Naive thymus-derived CD8-positive, alpha-beta T cell (primary cell): ENCODE measurements around the gene ANKRD39. TPM values are rescaled to one million over a fixed set of nuclear protein-coding genes. Genes with fewer than 3 reads are reported as not detected.
"Not testable (repeated sequence)": the region's sequence is repeated elsewhere in the genome, so short reads cannot be mapped to it uniquely, and the experiment has no call there.

Experiments
- ATAC-seq, 2 donors: fragments of 150-1000 bp; cut with Tn5 transposase in 1 of 2; sonication (Bioruptor Pico), chemical (Tn5 transposase) in 1 of 2; 1 replicate in 1 of 2; 2 replicates in 1 of 2; pipeline ENCODE4 v1.10.0; 2021; ENCODE audit warnings: mild to moderate bottlenecking in 2 of 2, moderate library complexity in 2 of 2
- POLR2A ChIA-PET: fragments of 350-600 bp; sonication (Branson Sonifier 250); formaldehyde crosslinking; loops from one replicate; lab custom pipeline; 2021; ENCODE audit warnings: antibody characterized with exemption; lab: Charles Lee
- DNase-seq, 10 donors: peaks; one replicate each; pipeline versions ENCODE4 v3.0.0 to v3.0.0-alpha.2; 2020 to 2022
- H3K27ac Mint-ChIP-seq, 10 donors: one replicate each; pipeline ENCODE4 v1.8.0; 2020 to 2022; ENCODE audit warnings: mild to moderate bottlenecking in 10 of 10, mixed read lengths in 10 of 10, moderate library complexity in 4 of 10, inconsistent platforms in 1 of 10
- H3K27me3 Mint-ChIP-seq, 5 donors: one replicate each; pipeline ENCODE4 v1.8.0; 2021 to 2022; ENCODE audit warnings: mixed read lengths in 5 of 5
- H3K36me3 Mint-ChIP-seq, 3 donors: one replicate each; pipeline ENCODE4 v1.8.0; 2020 to 2022; ENCODE audit warnings: mixed read lengths in 3 of 3, mild to moderate bottlenecking in 2 of 3, inconsistent platforms in 1 of 3
- H3K4me1 Mint-ChIP-seq, 4 donors: one replicate each; pipeline ENCODE4 v1.8.0; 2021 to 2022; ENCODE audit warnings: mixed read lengths in 4 of 4
- H3K4me3 Mint-ChIP-seq, 10 donors: one replicate each; pipeline ENCODE4 v1.8.0; 2020 to 2022; ENCODE audit warnings: mild to moderate bottlenecking in 10 of 10, mixed read lengths in 10 of 10, moderate library complexity in 6 of 10, inconsistent platforms in 1 of 10
- H3K9me3 Mint-ChIP-seq, 9 donors: one replicate each; pipeline ENCODE4 v1.8.0; 2020 to 2022; ENCODE audit warnings: mixed read lengths in 9 of 9, mild to moderate bottlenecking in 3 of 9, inconsistent platforms in 1 of 9, moderate library complexity in 1 of 9
- polyA plus RNA-seq, 3 donors: library from polyadenylated mRNA; unstranded; fragments of 300-500 nt; fragmentation: Illumina TruSeq; gene quantifications; one replicate each; pipeline ENCODE4 v1.2.3, GENCODE V29; 2021
- total RNA-seq, 8 experiments: library from RNA in 2 of 8; stranded (reverse) in 2 of 8; gene quantifications; one replicate each; pipeline ENCODE4 v1.2.3 and lab custom pipeline; 2021 to 2026

The ANKRD39 gene
- total and polyA plus RNA-seq, 5 experiments from 2014 or later = 12.2 to 18.7 (median 14.2) TPM

DNA sequence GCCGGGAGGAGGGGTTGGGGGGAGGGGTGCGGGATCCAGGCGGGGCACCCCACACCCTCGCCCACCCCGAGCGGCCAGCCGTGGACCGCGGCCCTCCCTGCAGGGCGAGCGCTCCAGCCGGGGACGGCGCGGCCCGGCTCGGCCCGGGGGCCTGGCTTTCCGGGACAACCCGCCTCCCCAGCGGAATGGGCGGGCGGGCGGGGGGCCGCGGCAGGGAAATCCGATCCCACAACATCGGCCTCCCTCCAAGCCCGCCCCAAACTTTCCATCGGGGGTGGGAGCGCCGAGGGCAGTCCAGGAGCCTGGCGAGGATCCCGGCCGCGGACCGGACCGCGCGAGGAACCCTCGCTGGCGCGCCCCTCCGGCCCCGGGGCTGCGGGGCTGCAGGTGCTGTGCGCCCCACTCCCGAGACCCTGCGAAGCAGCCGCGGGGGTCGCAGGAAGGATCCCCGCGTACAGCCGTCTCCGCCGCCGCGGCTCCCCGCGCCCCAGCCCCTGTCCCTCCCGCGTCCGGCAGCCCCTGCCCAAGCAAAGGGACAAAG is 11.5 kb upstream of the ANKRD39 start:
- no peaks in the 10 kb centered on the region for H3K27me3 Mint-ChIP-seq
- H3K4me3 Mint-ChIP-seq = peak overlapping the region in 5 of 10 donors; percentile 78 to 94 (median 83)
- POLR2A ChIA-PET = interaction anchor here (0.8 to 5.7 kb wide), 18 partner anchors 9 to 94 kb away, joined by 3 to 62 read pairs (median 6); partner anchors contain the start of genes ANKRD39 and CNNM3
- no peaks in the 10 kb centered on the region for H3K9me3 Mint-ChIP-seq
- no peak overlapping the region for H3K27ac Mint-ChIP-seq
- peak in 1 of 10 donors; percentile 25 for DNase-seq
- H3K36me3 Mint-ChIP-seq = peaks cover 0 to 13% (median 2%) of the 10 kb centered on the region in 3 donors
- peak in 1 of 2 donors; percentile 4 for ATAC-seq
- H3K4me1 Mint-ChIP-seq = peaks cover 19 to 54% (median 44%) of the 10 kb centered on the region in 4 donors

DNA sequence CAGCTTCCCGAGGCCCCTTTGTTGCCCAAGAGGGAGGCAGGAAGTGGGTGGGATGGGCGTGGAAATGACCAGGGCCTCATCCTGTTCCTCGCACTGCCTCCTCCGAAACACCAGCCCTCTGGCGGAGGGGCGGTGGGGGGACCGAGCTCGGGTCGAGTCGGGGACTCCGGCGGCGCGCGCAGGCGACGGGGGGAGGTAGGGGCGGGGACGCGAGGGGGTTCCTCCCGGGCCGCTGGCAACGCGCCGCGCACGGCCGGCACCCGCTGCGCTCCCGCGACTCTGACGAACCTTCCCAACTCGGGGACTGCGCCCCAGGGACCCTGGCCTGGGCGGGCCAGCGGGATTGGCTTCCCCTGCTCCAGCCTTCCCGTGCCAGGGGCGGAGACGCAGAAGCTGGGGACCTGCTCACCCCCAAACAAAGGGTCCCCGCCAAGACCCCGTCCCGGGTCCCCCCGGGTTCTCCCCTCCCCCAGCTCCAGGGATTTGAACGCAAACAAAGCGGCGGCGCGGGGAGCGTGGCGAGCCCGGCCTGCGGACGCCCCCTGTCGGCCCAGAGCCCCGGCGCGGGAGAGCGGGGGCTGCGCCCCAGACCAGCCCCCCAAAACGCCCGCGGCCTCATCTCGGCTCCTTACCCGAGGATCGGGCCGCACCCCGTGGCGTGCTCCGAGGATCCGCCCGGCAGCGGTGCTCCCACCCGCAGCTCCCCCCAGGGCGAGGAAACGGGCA is 10.9 kb upstream of the ANKRD39 start:
- Mint-ChIP-seq H3K9me3 (no peaks in the 10 kb centered on the region), H3K4me3 (peak overlapping the region; percentile 81 to 93 (median 86)), H3K4me1 (peaks cover 16 to 47% (median 39%) of the 10 kb centered on the region in 4 donors), H3K27me3 (no peaks in the 10 kb centered on the region), H3K27ac (peak overlapping the region in 7 of 10 donors; percentile 79 to 89 (median 87)), H3K36me3 (peaks cover 0 to 13% (median 2%) of the 10 kb centered on the region in 3 donors)
- DNase-seq (peak; percentile 43 to 82 (median 56)), ATAC-seq (peak; percentile 25 to 37)
- POLR2A ChIA-PET = interaction anchor here (0.6 to 5.7 kb wide), 22 partner anchors 8 to 94 kb away, joined by 3 to 62 read pairs (median 6); partner anchors contain the start of genes ANKRD39 and CNNM3

DNA sequence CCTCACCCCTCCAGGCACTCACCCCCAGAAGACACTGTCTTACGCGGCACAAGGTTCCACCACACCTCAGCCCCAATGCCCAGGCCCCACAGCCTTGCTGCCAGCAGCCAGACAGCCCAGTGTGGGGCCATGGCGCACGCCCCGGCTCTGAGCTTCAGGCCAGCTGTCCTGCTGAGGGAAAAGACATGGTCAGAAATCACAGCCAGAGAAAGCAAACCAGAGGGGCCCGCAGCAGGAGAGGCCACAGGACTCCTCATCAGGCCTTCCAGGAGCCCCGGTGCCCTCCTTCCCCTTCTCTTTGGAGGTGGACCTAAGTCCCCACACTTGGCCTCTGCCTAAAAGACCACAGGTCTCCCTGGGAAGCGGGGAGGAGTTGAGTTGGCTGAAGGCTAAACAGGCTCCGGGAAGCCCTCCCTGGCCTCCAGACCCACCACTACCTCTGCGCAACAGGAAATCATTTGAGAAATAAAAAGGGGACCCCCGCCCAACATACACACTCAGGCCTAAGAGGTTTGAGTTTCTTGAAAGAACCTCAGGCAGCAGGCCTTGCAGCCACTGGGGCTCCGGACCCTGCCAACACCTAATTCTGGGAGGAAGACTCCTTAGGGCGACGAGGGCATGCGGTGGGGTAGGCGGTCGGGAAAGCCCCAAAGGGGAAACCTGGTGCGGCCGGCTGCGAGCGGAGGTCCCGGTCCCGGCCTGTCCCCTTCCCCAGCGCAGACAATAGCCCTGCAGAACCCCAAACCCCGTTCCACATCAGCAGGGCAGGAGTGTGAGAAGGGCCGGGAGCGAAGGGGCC is 10.1 kb upstream of the ANKRD39 start:
- peak in 1 of 2 donors; percentile 13 for ATAC-seq

DNA sequence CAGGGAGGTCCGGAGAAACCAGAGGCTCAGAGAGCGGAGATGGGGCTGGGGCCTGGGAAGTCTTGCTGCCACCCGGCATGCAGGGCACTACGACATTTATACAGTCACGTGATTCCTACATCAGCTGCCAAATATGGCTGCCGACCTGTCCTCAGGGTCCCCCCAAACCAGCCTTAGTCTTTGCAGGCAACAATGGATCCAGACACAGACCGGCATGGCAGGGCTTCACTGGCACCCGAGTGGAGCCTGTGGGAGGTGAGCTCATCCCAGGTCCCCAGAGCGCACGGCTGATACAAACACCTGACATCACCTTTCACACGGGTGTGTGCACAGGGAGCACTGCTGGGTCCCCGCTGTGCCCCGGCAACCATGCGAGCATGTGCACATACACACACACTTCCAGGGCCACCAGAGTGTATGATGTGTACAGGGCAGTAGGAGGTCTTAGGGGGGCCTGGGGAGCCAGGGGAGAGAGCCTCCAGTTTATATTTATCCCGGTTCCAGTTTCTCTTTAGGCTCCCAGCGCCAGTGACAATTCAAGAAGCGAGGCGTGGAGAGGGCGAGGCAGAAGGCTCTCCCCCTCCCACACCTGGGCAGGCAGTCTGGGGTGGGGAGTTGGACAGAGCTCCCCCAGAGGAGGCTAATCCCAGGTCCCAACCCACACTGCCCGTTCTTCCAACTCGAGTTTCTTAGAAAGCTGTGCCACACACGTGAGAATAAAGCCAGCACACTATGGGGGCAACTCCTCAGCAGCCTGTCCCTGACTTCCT is 9.4 kb upstream of the ANKRD39 start:
- DNase-seq (no peak), ATAC-seq (no peak)
- H3K9me3 Mint-ChIP-seq = no peaks in the 10 kb centered on the region
- POLR2A ChIA-PET = interaction anchor here (0.6 to 5.7 kb wide), 9 partner anchors 10 to 94 kb away, joined by 3 to 62 read pairs (median 5); partner anchors contain the start of genes ANKRD39 and CNNM3
- no peaks in the 10 kb centered on the region for H3K27me3 Mint-ChIP-seq
- H3K4me3 Mint-ChIP-seq = peak overlapping the region; percentile 81 to 93 (median 86)
- peaks cover 0 to 25% (median 3%) of the 10 kb centered on the region in 3 donors for H3K36me3 Mint-ChIP-seq
- H3K4me1 Mint-ChIP-seq = peaks cover 20 to 41% (median 37%) of the 10 kb centered on the region in 4 donors
- H3K27ac Mint-ChIP-seq = peak overlapping the region; percentile 79 to 89 (median 88)

More for the DNA sequence above, 10.1 kb upstream of the ANKRD39 start:
- Mint-ChIP-seq H3K27me3 (no peaks in the 10 kb centered on the region), H3K4me1 (peaks cover 20 to 44% (median 40%) of the 10 kb centered on the region in 4 donors), H3K9me3 (no peaks in the 10 kb centered on the region), H3K27ac (peak overlapping the region; percentile 79 to 89 (median 88)), H3K4me3 (peak overlapping the region; percentile 81 to 93 (median 86)), H3K36me3 (peaks cover 0 to 18% (median 2%) of the 10 kb centered on the region in 3 donors)
- peak in 3 of 10 donors; percentile 32 to 37 (median 37) for DNase-seq
- POLR2A ChIA-PET = interaction anchor here (0.6 to 5.7 kb wide), 23 partner anchors 8 to 95 kb away, joined by 3 to 62 read pairs (median 5); partner anchors contain the start of genes ANKRD39 and CNNM3

DNA sequence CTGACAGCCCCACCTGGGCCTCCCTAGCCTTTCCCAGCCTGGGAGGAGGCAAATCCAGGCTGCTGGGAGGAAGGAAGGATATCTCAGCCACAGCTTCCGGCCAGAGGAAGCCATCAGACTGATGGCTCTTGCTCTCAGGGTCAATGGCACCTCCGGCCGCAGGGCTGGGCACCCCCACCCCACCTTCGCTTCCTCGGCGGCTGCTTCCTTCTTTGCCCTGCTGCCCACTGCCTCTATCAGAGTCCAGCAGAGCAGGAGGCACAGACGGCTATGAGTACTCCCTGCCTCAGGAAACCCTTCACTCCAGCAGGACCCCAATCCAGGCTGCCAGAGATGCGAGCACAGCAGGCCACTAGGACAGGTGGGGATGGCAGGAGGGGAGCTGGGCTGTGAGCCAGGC is 8.8 kb upstream of the ANKRD39 start:
- POLR2A ChIA-PET = interaction anchor here (0.6 to 5.7 kb wide), 7 partner anchors 9 to 116 kb away, joined by 3 to 62 read pairs (median 3); partner anchors contain the start of gene ANKRD39
- H3K9me3 Mint-ChIP-seq = no peaks in the 10 kb centered on the region
- H3K27ac Mint-ChIP-seq = peak overlapping the region in 6 of 10 donors; percentile 37 to 82 (median 54)
- H3K4me1 Mint-ChIP-seq = peaks cover 20 to 41% (median 40%) of the 10 kb centered on the region in 4 donors
- peak overlapping the region in 9 of 10 donors; percentile 22 to 93 (median 77) for H3K4me3 Mint-ChIP-seq
- peaks cover 0 to 31% (median 6%) of the 10 kb centered on the region in 3 donors for H3K36me3 Mint-ChIP-seq
- no peaks in the 10 kb centered on the region for H3K27me3 Mint-ChIP-seq
- ATAC-seq (no peak), DNase-seq (no peak)

DNA sequence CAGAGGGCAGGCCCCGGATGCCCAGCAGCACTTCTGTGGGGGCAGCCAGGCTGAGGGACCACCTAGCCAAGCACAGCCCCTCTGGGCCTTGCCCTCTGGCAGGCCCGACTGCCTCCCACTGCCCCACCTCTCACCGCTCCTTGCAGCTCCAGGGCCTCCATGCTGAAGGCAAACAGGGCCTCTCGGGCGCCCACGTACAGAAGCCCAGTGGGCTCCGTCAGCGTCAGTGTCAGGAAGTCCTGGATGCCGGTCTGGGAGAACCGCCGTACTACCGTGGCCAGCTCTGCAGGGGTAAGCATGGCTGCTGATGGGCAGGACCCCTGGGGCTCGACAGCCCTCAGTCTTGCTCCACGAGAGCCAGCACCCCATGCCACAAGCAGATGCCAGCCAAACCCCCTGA is 8.3 kb upstream of the ANKRD39 start:
- POLR2A ChIA-PET = interaction anchor here (0.6 to 5.7 kb wide), 5 partner anchors 9 to 116 kb away, joined by 3 to 62 read pairs (median 3); partner anchors contain the start of gene ANKRD39

DNA sequence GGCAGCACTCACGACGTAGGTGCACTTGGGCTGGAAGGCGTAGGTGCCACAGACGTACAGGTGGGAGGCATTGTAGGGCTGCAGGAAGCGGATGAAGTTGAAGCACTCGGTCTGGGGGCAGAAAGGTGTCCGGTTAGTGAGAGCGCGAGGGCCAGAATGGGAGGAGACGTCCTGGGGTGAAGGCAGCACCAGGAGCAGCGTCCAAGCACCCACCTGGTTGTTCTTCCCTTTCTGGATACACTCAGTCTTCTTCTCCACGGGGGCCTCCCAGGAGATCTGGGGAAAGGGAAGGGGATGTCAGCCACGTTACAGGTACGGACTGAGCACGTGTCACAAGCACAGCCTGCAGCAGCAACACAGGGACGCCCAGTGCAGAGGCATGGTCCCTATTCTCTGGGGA is 7.8 kb upstream of the ANKRD39 start:
- Mint-ChIP-seq H3K27me3 (no peaks in the 10 kb centered on the region), H3K4me1 (peaks cover 16 to 36% (median 33%) of the 10 kb centered on the region in 4 donors), H3K27ac (peak overlapping the region in 6 of 10 donors; percentile 10 to 81 (median 32)), H3K9me3 (no peaks in the 10 kb centered on the region), H3K4me3 (peak overlapping the region in 2 of 10 donors; percentile 28 to 30), H3K36me3 (peaks cover 0 to 36% (median 6%) of the 10 kb centered on the region in 3 donors)
- DNase-seq (no peak), ATAC-seq (no peak)
- POLR2A ChIA-PET = interaction anchor here (0.8 to 4.2 kb wide), 2 partner anchors 8 to 17 kb away, joined by 3 to 61 read pairs; partner anchors contain the start of gene ANKRD39

More for the DNA sequence above, 8.3 kb upstream of the ANKRD39 start:
- Mint-ChIP-seq H3K36me3 (peaks cover 0 to 35% (median 6%) of the 10 kb centered on the region in 3 donors), H3K27me3 (no peaks in the 10 kb centered on the region), H3K9me3 (no peaks in the 10 kb centered on the region), H3K4me1 (peaks cover 20 to 41% (median 37%) of the 10 kb centered on the region in 4 donors), H3K4me3 (peak overlapping the region in 2 of 10 donors; percentile 30 to 36), H3K27ac (peak overlapping the region in 3 of 10 donors; percentile 3 to 54 (median 27))
- ATAC-seq (no peak), DNase-seq (no peak)

DNA sequence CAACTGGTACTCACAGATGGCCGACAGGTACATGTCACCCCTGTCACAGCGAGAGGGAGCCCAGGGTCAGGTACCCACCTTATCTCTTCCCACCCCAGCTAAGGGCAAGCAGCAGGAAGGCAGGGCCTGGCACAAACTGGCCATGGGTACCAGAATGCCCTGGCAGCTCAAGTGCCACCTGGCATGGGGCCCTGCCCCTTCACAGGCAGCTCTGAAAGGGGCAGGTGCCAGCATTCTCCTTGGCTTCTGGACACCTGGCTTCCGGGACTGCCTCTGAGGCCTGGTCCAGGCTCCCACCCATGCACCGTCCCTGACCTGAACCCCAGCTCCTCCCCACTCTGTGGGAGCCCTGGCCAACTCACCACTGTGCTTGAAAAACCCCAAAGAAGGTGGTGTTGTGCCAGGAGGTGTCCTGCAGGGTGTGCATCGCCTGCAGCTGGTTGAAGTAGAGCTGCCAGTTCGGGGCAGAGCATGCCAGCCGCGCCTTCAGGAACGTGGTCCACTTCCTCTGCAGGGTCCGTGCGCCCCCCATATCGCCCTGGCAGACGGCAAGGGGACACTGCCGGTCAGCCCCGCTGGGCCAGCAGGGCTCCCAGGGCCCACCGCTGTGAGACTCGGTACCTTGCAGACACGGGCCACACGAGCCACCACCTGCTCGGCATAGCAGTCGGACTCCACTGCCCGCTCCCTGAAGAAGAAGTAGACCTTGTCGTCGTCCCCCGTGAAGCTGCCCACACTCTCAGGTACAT is 6.7 kb upstream of the ANKRD39 start:
- no peak for ATAC-seq
- POLR2A ChIA-PET = interaction anchor here (1.2 to 1.7 kb wide), 6 partner anchors 59 to 98 kb away, joined by 3 to 6 read pairs (median 5); no protein-coding TSS in a partner anchor
- H3K27me3 Mint-ChIP-seq = no peaks in the 10 kb centered on the region
- peaks cover 18 to 44% (median 41%) of the 10 kb centered on the region in 4 donors for H3K4me1 Mint-ChIP-seq
- H3K4me3 Mint-ChIP-seq = no peak overlapping the region
- no peaks in the 10 kb centered on the region for H3K9me3 Mint-ChIP-seq
- peak overlapping the region in 1 of 10 donors; percentile 59 for H3K27ac Mint-ChIP-seq
- DNase-seq = no peak
- H3K36me3 Mint-ChIP-seq = peaks cover 0 to 40% (median 6%) of the 10 kb centered on the region in 3 donors

DNA sequence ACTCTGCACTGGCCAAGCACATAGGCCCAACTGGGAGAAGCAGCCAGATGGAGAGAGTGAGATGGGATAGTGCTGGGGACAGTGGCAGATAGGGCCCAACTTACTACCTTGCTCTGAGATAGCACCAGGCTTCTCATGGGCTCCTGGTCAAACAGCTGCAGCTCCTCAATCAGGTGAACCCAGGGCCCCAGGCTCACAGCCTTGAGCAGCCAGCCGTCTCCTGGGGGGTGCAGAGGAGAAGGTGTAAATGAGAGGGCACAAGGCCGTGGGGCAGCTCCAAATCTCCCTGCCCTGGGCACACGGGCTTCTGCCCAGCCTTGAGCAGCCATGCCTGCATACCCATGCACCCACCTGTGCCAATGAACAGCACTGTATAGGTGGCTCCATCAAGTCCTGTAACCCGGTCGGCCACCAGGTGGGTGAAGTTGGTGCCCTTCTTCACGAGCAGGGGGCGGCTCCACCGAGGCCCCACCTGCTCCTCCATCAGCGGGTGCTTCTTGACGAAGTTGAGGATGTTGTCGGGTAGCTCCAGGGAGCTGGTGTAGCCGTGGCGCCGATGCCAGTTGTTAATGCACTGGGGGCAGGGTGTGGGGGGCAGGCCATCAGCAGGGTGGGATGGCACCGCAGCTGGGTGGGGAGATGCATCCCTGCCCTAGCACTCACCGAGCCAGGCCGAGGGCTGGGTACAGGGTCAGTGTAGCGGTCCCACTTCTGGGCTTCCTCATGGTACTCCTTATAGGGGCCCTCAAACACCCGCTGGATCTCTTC is 5.9 kb upstream of the ANKRD39 start:
- DNase-seq (no peak), ATAC-seq (no peak)
- peaks cover 22 to 52% (median 48%) of the 10 kb centered on the region in 4 donors for H3K4me1 Mint-ChIP-seq
- no peaks in the 10 kb centered on the region for H3K9me3 Mint-ChIP-seq
- no peak overlapping the region for H3K4me3 Mint-ChIP-seq
- H3K27ac Mint-ChIP-seq = peak overlapping the region in 2 of 10 donors; percentile 13 to 61
- POLR2A ChIA-PET = interaction anchor here (0.9 to 1.7 kb wide), 7 partner anchors 60 to 99 kb away, joined by 3 to 6 read pairs (median 5); no protein-coding TSS in a partner anchor
- peaks cover 0 to 40% (median 6%) of the 10 kb centered on the region in 3 donors for H3K36me3 Mint-ChIP-seq
- H3K27me3 Mint-ChIP-seq = no peaks in the 10 kb centered on the region

DNA sequence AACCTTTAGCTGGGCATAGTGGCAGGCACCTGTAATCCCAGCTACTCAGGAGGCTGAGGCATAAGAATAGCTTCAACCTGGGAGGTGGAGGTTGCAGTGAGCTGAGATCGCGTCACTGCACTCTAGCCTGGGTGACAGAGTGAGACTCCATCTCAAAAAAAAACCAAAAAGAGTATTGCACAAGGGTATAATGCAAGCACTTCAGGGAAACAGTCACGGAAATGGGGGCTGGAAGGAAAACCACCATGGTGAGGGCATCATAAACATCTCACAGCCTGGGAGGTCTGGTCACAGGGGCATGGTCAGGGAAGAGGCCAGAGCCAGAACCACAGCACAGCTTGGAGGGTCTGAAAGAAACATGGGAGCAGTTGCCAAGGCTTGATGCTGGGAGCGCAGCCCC is 5.2 kb upstream of the ANKRD39 start:
- peak overlapping the region in 3 of 10 donors; percentile 7 to 84 (median 19) for H3K27ac Mint-ChIP-seq
- H3K27me3 Mint-ChIP-seq, H3K4me3 Mint-ChIP-seq, ATAC-seq, DNase-seq, H3K9me3 Mint-ChIP-seq: not testable (repeated sequence)
- peaks cover 0 to 40% (median 6%) of the 10 kb centered on the region in 3 donors for H3K36me3 Mint-ChIP-seq
- POLR2A ChIA-PET = interaction anchor here (0.8 to 1.6 kb wide), 5 partner anchors 61 to 100 kb away, joined by 3 to 5 read pairs (median 3); no protein-coding TSS in a partner anchor
- H3K4me1 Mint-ChIP-seq = peaks cover 20 to 51% (median 48%) of the 10 kb centered on the region in 4 donors
